HEK293T (cell line): ENCODE data around the gene CHSY3.

Experiments used
- CTCF ChIA-PET: fragments of 350-600 bp; formaldehyde crosslinking; extraction: SDS; loops from one replicate; lab custom pipeline; 2021; ENCODE audit warnings: antibody characterized with exemption, inconsistent platforms; lab: Yijun Ruan, JAX
- POLR2A ChIA-PET: fragments of 350-600 bp; formaldehyde crosslinking; extraction: SDS; loops from one replicate; lab custom pipeline; 2020; ENCODE audit warnings: antibody characterized with exemption, inconsistent platforms; lab: Yijun Ruan, JAX
- DNase-seq: peaks from one replicate; pipeline ENCODE4 v3.0.0; 2012; ENCODE audit warnings: mixed read lengths; ENCODE audit errors: extremely low spot score
- ARNT ChIP-seq: fragments of 450-650 bp; IDR thresholded peaks from 2 replicates; pipeline ENCODE4 v1.6.1; 2017; ENCODE audit warnings: mild to moderate bottlenecking
- BHLHE40 ChIP-seq: fragments of 450-650 bp; IDR thresholded peaks from 2 replicates; pipeline ENCODE4 v1.6.1; 2016; ENCODE audit warnings: mild to moderate bottlenecking, moderate library complexity, borderline replicate concordance
- CTBP1 ChIP-seq: fragments of 450-650 bp; IDR thresholded peaks from 2 replicates; pipeline ENCODE4 v1.6.1; 2016; ENCODE audit warnings: borderline replicate concordance
- ELF4 ChIP-seq: fragments of 450-650 bp; IDR thresholded peaks from 2 replicates; pipeline ENCODE4 v1.6.1; 2017; ENCODE audit warnings: antibody characterized with exemption
- FOXA1 ChIP-seq: fragments of 450-650 bp; IDR thresholded peaks from 2 replicates; pipeline ENCODE4 v1.6.1; 2016; ENCODE audit warnings: mild to moderate bottlenecking
- FOXK2 ChIP-seq: fragments of 450-650 bp; IDR thresholded peaks from 2 replicates; pipeline ENCODE4 v1.6.1; 2016; ENCODE audit warnings: mild to moderate bottlenecking
- FOXM1 ChIP-seq: fragments of 450-650 bp; IDR thresholded peaks from 2 replicates; pipeline ENCODE4 v1.6.1; 2017; ENCODE audit warnings: mild to moderate bottlenecking, borderline replicate concordance
- HDGF ChIP-seq: fragments of 450-650 bp; IDR thresholded peaks from 2 replicates; pipeline ENCODE4 v1.6.1; 2017; ENCODE audit warnings: antibody characterized with exemption, borderline replicate concordance
- L3MBTL2 ChIP-seq: fragments of 450-650 bp; conservative IDR thresholded peaks from 2 replicates; pipeline ENCODE4 v1.6.1; 2016; ENCODE audit warnings: mild to moderate bottlenecking
- LEF1 ChIP-seq: fragments of 450-650 bp; IDR thresholded peaks from 2 replicates; pipeline ENCODE4 v1.6.1; 2017; ENCODE audit warnings: mild to moderate bottlenecking, borderline replicate concordance
- NFRKB ChIP-seq: fragments of 450-650 bp; IDR thresholded peaks from 2 replicates; pipeline ENCODE4 v1.6.1; 2016; ENCODE audit warnings: mild to moderate bottlenecking, moderate library complexity
- SP1 ChIP-seq: fragments of 450-650 bp; IDR thresholded peaks from 2 replicates; pipeline ENCODE4 v1.6.1; 2017
- SUZ12 ChIP-seq: fragments of 450-650 bp; IDR thresholded peaks from 2 replicates; pipeline ENCODE4 v1.6.1; 2016; ENCODE audit warnings: mild to moderate bottlenecking
- TARDBP ChIP-seq: fragments of 450-650 bp; IDR thresholded peaks from 2 replicates; pipeline ENCODE4 v1.6.1; 2016
- ZNF384 ChIP-seq: fragments of 450-650 bp; IDR thresholded peaks from 2 replicates; pipeline ENCODE4 v1.6.1; 2016
- TF ChIP-seq, protein P1 (sequence below): fragments of 450-650 bp; IDR thresholded peaks from 2 replicates; pipeline ENCODE4 v1.6.1; 2016

The CHSY3 gene

GRCh38 chr5:130110328-130110727 is 206.1 kb downstream of the CHSY3 start:
- ChIA-PET POLR2A (no interaction called here), CTCF (interaction anchor here (1.0 to 1.4 kb wide), 3 partner anchors 16 to 69 kb away, joined by 3 to 4 read pairs (median 3); no protein-coding TSS in a partner anchor)
- DNase-seq, result no peak
- TF ChIP-seq FOXK2 (no peak), BHLHE40 (no peak), TARDBP (no peak), HDGF (no peak), FOXA1 (no peak), SUZ12 (no peak), ELF4 (no peak), FOXM1 (no peak), NFRKB (no peak), LEF1 (no peak), ZNF384 (no peak)
- TF ChIP-seq, protein P1, sequence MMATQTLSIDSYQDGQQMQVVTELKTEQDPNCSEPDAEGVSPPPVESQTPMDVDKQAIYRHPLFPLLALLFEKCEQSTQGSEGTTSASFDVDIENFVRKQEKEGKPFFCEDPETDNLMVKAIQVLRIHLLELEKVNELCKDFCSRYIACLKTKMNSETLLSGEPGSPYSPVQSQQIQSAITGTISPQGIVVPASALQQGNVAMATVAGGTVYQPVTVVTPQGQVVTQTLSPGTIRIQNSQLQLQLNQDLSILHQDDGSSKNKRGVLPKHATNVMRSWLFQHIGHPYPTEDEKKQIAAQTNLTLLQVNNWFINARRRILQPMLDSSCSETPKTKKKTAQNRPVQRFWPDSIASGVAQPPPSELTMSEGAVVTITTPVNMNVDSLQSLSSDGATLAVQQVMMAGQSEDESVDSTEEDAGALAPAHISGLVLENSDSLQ, result no peak

- CTCF ChIA-PET, result no interaction called here
- TF ChIP-seq CTBP1, result no peak
- TF ChIP-seq NFRKB, result no peak
- POLR2A ChIA-PET, result no interaction called here
- DNase-seq, result no peak
Observed at GRCh38 chr5:130111746-130112145, 207.5 kb downstream of the CHSY3 start.

- no peak for DNase-seq
- TF ChIP-seq ZNF384 (no peak), LEF1 (no peak), FOXA1 (no peak), HDGF (no peak), CTBP1 (no peak), SUZ12 (no peak), FOXK2 (no peak), TARDBP (no peak)
- TF ChIP-seq, protein P1, result no peak
- ChIA-PET POLR2A (no interaction called here), CTCF (no interaction called here)
Observed at GRCh38 chr5:130112246-130112645, 208.0 kb downstream of the CHSY3 start.

- POLR2A ChIA-PET, result no interaction called here
- CTCF ChIA-PET, result no interaction called here
- TF ChIP-seq SP1, result no peak
- no peak for TF ChIP-seq FOXK2
- TF ChIP-seq BHLHE40, result no peak
- no peak for TF ChIP-seq CTBP1
- no peak for TF ChIP-seq L3MBTL2
- TF ChIP-seq, protein P1, result no peak
- TF ChIP-seq ZNF384, result no peak
- TF ChIP-seq SUZ12, result no peak
- no peak for TF ChIP-seq NFRKB
- no peak for TF ChIP-seq FOXM1
- TF ChIP-seq ARNT, result no peak
- TF ChIP-seq ELF4, result no peak
- TF ChIP-seq TARDBP, result no peak
- no peak for TF ChIP-seq HDGF
- no peak for DNase-seq
Observed at GRCh38 chr5:130115686-130116085, 211.4 kb downstream of the CHSY3 start.

DNA sequence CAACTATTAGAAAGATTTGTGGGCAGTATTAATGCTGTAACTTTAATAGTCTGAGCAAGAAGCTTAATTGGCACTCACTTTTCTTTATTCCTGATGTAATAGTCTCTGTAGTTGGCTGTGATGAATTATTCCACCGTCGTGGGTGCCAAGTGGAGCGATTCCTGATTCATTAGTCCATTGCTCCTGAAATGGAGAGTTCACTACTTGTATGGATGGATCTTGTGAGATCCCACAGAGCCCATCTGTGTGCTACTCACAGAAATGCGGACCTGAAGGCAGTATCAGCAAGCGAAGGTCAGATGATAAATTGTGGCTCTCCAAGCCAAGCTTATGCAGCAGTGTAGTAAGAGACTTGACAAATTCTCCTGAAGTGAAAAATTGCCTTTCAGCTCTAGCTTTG is 212.2 kb downstream of the CHSY3 start:
- DNase-seq, result no peak
- POLR2A ChIA-PET, result no interaction called here
- TF ChIP-seq, protein P1, result no peak
- TF ChIP-seq ELF4 (no peak), FOXA1 (no peak), NFRKB (no peak), TARDBP (no peak), BHLHE40 (no peak), FOXM1 (no peak), SP1 (no peak), ARNT (no peak), HDGF (no peak)
- CTCF ChIA-PET, result no interaction called here

- ChIA-PET POLR2A (no interaction called here), CTCF (no interaction called here)
- TF ChIP-seq, protein P1, result no peak
- TF ChIP-seq L3MBTL2 (no peak), BHLHE40 (no peak), HDGF (no peak), ZNF384 (no peak), NFRKB (no peak), LEF1 (no peak), ELF4 (no peak), FOXK2 (no peak), ARNT (no peak), FOXA1 (no peak), SP1 (no peak), FOXM1 (no peak), CTBP1 (no peak)
- no peak for DNase-seq
Observed at GRCh38 chr5:130116972-130117371, 212.7 kb downstream of the CHSY3 start.
